Esophagus muscularis mucosa (tissue), 4 donors: ENCODE results near the gene SHISAL2A.

ENCODE experiments used
- EP300 ChIP-seq: sonication (generic); formaldehyde crosslinking; IDR thresholded peaks from one replicate; pipeline ENCODE4 v1.6.1; 2017; ENCODE audit warnings: antibody characterized with exemption
- POLR2A ChIP-seq: fragments of 450-650 bp; IDR thresholded peaks from one replicate; pipeline ENCODE4 v1.6.1; 2017; ENCODE audit warnings: antibody characterized with exemption, moderate library complexity, mild to moderate bottlenecking, low read depth
- TF ChIP-seq, protein P1 (sequence below), 3 experiments: fragments of 200-600 bp in 2 of 3; fragments of 450-650 bp in 1 of 3; sonication (generic) in 2 of 3; IDR thresholded peaks; one replicate each; pipeline ENCODE4 v1.5.1; 2017 to 2019; ENCODE audit warnings: antibody characterized with exemption in 3 of 3, mild to moderate bottlenecking in 2 of 3, moderate library complexity in 1 of 3

DNA sequence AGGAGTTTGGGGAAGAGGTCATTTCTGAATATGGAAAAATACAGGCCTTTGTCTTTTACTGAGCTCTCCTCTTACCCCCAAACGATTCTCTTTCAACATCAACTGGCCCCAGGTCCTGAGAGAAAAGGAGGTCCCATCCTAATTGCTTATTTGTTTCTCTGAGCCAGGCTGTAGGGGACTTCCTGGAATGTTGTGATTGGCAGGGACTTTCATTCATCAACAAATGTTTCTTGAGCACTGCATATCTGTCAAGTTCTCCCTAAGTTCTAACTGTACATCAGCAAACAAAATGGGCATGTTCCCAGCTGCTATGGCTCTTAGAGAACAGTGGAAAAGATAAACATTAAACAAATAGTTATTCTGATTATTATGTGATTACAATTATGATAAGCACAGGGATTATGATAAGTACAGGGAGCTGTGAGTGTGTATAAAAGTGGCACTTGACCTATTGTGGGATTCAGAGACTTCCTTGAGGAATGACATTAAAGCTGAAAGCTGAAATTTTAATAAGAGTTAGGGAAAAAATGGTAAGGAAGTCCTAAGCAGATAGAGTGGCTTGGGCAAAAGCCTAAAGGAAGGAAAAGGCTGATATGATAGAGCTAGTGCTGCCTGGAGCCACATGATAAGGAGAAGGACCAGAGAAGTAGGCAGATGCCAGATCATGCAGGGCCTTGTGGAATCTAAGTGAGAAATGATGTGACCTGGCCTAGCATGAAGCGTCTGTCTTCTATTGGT lies 19.2 kb upstream of the SHISAL2A start:
- TF ChIP-seq POLR2A (no peak), EP300 (no peak)
- TF ChIP-seq, protein P1, sequence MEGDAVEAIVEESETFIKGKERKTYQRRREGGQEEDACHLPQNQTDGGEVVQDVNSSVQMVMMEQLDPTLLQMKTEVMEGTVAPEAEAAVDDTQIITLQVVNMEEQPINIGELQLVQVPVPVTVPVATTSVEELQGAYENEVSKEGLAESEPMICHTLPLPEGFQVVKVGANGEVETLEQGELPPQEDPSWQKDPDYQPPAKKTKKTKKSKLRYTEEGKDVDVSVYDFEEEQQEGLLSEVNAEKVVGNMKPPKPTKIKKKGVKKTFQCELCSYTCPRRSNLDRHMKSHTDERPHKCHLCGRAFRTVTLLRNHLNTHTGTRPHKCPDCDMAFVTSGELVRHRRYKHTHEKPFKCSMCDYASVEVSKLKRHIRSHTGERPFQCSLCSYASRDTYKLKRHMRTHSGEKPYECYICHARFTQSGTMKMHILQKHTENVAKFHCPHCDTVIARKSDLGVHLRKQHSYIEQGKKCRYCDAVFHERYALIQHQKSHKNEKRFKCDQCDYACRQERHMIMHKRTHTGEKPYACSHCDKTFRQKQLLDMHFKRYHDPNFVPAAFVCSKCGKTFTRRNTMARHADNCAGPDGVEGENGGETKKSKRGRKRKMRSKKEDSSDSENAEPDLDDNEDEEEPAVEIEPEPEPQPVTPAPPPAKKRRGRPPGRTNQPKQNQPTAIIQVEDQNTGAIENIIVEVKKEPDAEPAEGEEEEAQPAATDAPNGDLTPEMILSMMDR (IDR thresholded peaks at IDR 0.05), result no peak
